Muscle layer of duodenum (tissue), 2 donors: ENCODE measurements around the gene SLC35F1.

ENCODE experiments used
- H3K27ac ChIP-seq: one replicate; pipeline ENCODE4 v1.7.0; 2013; ENCODE audit warnings: mild to moderate bottlenecking, low read length
- H3K27me3 ChIP-seq: one replicate; pipeline ENCODE4 v1.7.0; 2013; ENCODE audit warnings: low read depth, mild to moderate bottlenecking, control low read depth, low read length
- H3K36me3 ChIP-seq, 2 donors: one replicate each; pipeline ENCODE4 v1.7.0; 2013; ENCODE audit warnings: low read length in 2 of 2, control low read depth in 1 of 2, mild to moderate bottlenecking in 1 of 2; ENCODE audit not compliant: insufficient read depth in 2 of 2, control insufficient read depth in 1 of 2
- H3K4me1 ChIP-seq, 2 donors: one replicate each; pipeline ENCODE4 v1.7.0; 2013; ENCODE audit warnings: low read length in 2 of 2, mild to moderate bottlenecking in 2 of 2, control low read depth in 1 of 2, moderate library complexity in 1 of 2; ENCODE audit not compliant: insufficient read depth in 2 of 2, control insufficient read depth in 1 of 2
- H3K4me3 ChIP-seq, 2 donors: one replicate each; pipeline ENCODE4 v1.7.0; 2013; ENCODE audit warnings: low read length in 2 of 2, low read depth in 1 of 2, mild to moderate bottlenecking in 1 of 2
- H3K9me3 ChIP-seq, 2 donors: one replicate each; pipeline ENCODE4 v1.7.0; 2013; ENCODE audit warnings: low read length in 2 of 2, control low read depth in 1 of 2, mild to moderate bottlenecking in 1 of 2; ENCODE audit not compliant: control insufficient read depth in 1 of 2
- donor health status: healthy.

The SLC35F1 gene

DNA sequence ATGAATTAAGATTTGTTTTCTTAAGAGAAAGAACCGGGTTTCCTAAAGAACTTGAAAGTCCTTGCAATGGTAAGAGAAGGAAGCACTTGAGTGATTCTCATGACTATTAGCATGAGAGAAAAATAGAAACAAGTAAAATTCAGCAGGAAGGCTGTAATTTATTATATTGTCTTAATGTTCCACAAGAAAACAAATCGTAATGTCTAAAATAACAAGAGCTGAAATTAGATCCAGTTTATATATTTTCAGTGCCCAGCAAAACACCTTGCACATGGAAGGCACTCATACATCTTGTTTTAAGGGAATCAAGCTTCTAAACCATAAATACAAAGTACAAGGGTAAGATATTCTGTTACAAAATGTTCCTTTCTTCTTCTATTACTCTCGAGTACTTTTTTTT, 411.6 kb downstream of the SLC35F1 start:
- no peaks in the 10 kb centered on the region for H3K27me3 ChIP-seq
- H3K4me3 ChIP-seq: no peak overlapping the region
- H3K27ac ChIP-seq: peak overlapping the region; percentile 35
- peaks cover 10 to 45% of the 10 kb centered on the region in 2 donors for H3K4me1 ChIP-seq
- H3K36me3 ChIP-seq: no peaks in the 10 kb centered on the region
- H3K9me3 ChIP-seq: no peaks in the 10 kb centered on the region

DNA sequence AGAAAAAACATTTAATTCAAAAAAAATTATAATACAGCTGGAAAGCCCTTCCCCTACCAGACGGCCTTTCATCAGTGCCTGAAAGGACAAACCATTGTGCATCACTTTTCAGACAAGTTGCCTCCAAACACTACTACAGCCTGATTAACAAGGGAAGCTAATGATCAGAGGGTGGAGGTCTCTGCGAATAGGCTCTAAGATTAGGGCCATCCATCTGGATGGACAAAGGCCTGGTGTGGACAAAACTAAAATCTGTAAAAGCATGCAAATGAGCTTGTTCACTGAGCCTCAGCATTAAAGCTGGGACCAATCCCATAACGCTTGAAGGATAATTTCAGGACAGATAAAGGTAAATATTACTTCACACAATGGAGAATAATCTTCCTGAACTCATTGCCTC, 412.4 kb downstream of the SLC35F1 start:
- Histone ChIP-seq H3K4me1 (peaks cover 10 to 45% of the 10 kb centered on the region in 2 donors), H3K4me3 (no peak overlapping the region), H3K27ac (no peak overlapping the region), H3K27me3 (no peaks in the 10 kb centered on the region), H3K36me3 (no peaks in the 10 kb centered on the region), H3K9me3 (no peaks in the 10 kb centered on the region)

DNA sequence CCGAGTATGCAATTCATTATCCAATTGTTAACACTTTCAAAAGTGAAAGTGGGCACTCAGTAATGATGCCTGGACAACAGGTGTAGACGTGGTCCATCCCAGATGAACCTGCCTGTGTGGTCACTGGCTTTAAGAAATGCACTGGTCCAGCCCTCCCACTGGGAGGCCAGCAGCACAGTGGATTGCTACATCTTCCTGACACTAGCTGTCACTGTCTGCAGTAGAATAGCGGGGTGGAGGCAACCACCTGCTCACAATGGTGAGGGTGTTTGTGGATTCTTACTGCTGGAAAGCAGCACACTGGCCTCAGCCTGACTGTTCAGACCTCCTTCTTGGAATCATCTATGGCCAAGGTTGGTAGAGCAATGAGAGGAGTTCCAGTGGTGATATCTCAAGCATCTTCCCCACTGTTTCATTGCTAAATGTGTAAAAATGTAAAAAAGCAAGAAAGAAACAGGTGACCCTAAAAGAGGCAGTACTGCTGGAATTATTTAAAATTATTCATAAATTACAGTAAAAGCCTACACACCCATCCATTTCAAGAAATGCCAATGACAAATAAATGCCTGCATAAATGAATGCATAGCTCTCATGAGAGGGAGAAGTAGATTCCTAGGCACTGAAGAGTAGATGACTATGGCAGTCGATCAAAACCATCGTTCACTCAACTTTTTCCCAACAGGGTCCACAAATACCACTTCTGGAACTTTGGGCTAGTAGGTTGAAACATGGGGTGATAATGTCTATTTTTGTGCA, 413.0 kb downstream of the SLC35F1 start:
- no peaks in the 10 kb centered on the region for H3K36me3 ChIP-seq
- no peak overlapping the region for H3K4me3 ChIP-seq
- H3K27me3 ChIP-seq: no peaks in the 10 kb centered on the region
- peaks cover 10 to 45% of the 10 kb centered on the region in 2 donors for H3K4me1 ChIP-seq
- no peaks in the 10 kb centered on the region for H3K9me3 ChIP-seq
- H3K27ac ChIP-seq: no peak overlapping the region

DNA sequence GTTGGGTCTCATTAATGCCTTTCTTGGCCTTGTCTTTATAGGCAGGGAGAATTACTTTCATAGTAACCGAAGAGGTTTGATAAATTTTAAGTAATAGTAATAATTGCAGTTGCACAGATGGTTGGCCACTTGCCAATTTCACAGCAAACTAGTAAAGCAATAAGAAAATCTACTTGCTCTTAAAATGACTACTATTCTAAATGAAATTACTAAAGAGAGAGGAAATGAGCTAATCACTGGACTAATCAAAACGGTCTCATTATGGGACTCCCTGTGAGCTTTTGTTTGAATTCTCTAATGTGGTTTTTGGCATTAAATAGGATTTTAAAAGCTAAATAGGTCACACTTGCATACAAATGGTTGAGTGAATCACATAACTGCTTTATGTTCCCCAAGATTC, 413.6 kb downstream of the SLC35F1 start:
- Histone ChIP-seq H3K9me3 (no peaks in the 10 kb centered on the region), H3K36me3 (no peaks in the 10 kb centered on the region), H3K4me1 (peaks cover 10 to 45% of the 10 kb centered on the region in 2 donors), H3K4me3 (no peak overlapping the region), H3K27me3 (no peaks in the 10 kb centered on the region), H3K27ac (no peak overlapping the region)

DNA sequence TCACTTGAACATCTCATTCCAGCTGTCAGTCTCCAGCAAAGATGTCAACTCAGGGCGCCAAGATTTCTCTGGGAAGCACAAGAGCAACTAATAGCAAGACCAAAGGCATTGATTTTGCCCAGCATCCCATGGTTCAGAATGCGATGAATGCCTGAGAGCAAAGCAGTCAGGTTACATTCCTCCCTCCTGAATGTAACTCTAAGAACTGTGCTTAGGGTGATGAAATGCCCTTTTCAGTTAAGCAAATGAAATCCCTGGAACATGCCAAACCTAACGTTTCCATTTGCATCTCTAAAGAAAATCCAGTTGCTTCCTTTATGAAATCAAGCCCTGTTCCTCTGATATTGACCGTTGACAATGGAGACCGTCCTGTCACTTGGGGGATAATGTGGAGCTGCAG, 417.1 kb downstream of the SLC35F1 start:
- Histone ChIP-seq H3K4me1 (peaks cover 0 to 33% of the 10 kb centered on the region in 2 donors), H3K9me3 (no peaks in the 10 kb centered on the region), H3K27ac (no peak overlapping the region), H3K36me3 (no peaks in the 10 kb centered on the region), H3K4me3 (no peak overlapping the region), H3K27me3 (no peaks in the 10 kb centered on the region)

DNA sequence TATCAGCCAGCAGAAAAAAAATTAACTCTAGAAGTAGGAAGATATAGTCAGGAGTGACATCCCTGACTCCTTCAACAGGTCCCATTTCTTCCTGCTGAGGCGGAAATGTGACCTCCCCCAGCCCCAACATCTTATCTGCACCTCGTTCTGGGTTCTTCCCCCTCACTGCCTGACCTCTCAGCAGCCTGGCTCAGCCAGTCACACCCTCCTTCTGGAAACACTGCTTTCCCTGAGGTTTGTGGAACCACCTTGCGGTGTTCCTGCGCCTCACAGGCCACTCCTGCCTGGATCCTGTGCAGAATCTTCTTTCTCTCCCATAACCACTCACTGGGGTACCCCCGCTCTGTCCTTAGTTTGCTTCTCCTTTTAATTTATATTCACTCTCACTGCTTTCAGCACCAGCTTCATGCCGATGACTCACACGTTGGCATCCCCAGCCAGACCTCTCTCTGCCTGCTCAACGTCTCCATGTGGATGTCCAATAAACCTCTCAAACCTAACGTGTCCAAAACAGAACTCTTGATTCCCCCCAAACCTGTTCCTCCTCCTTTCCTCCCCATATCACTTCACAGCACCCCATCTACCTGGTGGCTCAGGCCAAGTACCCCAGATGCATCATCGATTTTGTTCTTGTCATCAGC, 418.3 kb downstream of the SLC35F1 start:
- Histone ChIP-seq H3K4me3 (no peak overlapping the region), H3K27ac (no peak overlapping the region), H3K36me3 (no peaks in the 10 kb centered on the region), H3K9me3 (no peaks in the 10 kb centered on the region), H3K4me1 (peaks cover 0 to 23% of the 10 kb centered on the region in 2 donors), H3K27me3 (no peaks in the 10 kb centered on the region)

DNA sequence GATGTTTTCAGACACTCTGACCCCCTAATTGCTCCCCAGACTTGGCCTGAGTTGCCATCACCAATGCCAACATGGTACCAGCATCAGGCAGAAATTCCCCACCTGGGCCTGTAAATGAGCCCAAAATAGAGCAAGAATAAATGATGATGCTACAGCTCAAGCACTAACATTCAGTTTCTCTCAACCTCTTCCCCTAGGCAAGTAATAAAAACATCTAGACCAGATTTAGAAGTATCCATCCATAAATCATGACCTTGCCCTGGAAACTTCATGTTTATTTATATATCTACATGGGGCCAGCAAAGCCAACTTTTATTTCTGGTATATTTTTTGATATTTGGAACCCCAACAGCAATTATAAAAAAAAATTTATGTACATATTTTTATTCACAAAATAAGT, 419.6 kb downstream of the SLC35F1 start:
- Histone ChIP-seq H3K27me3 (no peaks in the 10 kb centered on the region), H3K36me3 (no peaks in the 10 kb centered on the region), H3K9me3 (no peaks in the 10 kb centered on the region), H3K4me1 (peaks cover 0 to 14% of the 10 kb centered on the region in 2 donors), H3K27ac (no peak overlapping the region), H3K4me3 (no peak overlapping the region)

DNA sequence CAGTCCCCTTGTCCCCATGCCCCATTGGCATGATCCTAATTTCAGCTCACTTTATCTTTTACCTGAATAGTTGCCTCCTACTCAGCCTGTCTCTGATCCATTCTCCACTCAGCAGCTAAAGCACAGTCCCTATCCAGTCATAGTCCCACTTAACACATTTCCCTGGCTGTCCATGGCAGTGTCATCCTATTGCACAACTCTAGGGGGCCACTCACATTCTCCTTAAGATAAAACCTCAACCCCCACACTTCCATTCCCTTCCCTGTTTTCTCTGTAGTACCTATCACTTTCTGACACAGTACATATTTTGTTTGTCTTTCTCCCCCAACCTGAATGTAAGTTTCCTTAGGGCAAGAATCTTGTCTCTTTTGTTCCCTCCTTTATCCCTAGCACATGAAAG, 420.2 kb downstream of the SLC35F1 start:
- Histone ChIP-seq H3K9me3 (no peaks in the 10 kb centered on the region), H3K4me1 (peaks cover 0 to 14% of the 10 kb centered on the region in 2 donors), H3K27me3 (no peaks in the 10 kb centered on the region), H3K27ac (no peak overlapping the region), H3K4me3 (no peak overlapping the region), H3K36me3 (no peaks in the 10 kb centered on the region)

DNA sequence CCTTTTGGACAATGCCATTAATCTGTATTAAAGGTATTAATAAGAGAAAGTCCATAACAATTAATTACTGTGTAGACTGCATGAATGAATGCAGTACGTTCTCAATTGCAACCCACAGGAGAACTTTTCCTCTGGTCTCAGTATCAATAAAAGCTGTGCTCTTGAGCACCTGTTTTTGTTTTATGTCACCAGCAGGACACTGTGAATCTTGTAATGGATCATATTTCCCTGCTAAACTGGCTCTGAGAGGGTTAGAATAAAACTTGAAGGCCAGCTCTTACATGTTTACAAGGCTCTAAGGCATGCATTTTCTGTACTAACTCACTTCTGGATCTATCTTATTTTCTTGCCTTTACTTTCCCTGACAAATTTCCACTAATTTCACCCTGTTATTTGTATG, 426.7 kb downstream of the SLC35F1 start:
- H3K36me3 ChIP-seq: no peaks in the 10 kb centered on the region

DNA sequence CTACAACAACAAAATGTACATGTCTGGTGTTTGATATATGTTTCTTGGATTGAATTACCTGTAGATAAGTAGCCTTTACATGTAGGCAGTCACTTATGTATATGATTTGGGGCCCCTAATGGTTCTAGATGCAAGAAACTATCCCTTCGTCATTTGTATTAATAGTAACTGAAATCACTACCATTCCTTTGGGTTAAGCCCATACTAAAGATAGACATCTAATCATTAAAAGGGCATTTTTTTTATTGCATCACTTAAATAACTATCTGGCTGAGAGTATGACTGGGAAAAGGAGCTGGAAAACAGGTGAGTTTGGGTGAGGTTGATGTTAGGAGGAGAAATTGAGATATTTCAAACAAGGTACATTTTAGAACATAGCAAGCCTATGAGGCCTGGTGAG, 427.6 kb downstream of the SLC35F1 start:
- Histone ChIP-seq H3K4me1 (peaks cover 0 to 12% of the 10 kb centered on the region in 2 donors), H3K36me3 (no peaks in the 10 kb centered on the region), H3K9me3 (no peaks in the 10 kb centered on the region), H3K27me3 (no peaks in the 10 kb centered on the region), H3K27ac (no peak overlapping the region), H3K4me3 (no peak overlapping the region)

More for the DNA sequence above, 426.7 kb downstream of the SLC35F1 start:
- Histone ChIP-seq H3K4me1 (peaks cover 0 to 12% of the 10 kb centered on the region in 2 donors), H3K27ac (no peak overlapping the region), H3K9me3 (no peaks in the 10 kb centered on the region), H3K4me3 (no peak overlapping the region), H3K27me3 (no peaks in the 10 kb centered on the region)

DNA sequence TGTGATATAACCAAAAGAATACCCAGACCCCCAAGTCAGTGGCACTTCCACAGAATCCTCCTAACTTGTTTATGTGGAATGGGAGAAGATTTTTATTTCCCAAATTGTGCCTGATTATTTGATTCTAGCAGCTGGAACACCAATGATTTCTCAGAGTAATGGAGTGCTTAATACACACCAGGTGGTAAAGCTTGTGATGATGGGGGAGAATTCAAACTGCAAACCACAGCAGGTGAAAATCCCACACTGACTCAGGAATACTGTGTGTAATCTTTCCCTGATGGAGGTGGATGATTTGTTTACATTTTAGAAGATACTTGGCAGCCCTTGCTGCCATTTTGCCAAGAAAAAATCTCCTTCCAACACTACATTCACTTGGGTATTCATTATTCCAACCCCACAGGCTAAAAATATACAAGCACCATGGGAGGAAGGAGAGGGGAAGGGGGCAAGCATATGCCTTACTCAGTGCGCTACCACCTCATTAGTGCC, 428.3 kb downstream of the SLC35F1 start:
- H3K27me3 ChIP-seq: no peaks in the 10 kb centered on the region
- peaks cover 0 to 12% of the 10 kb centered on the region in 2 donors for H3K4me1 ChIP-seq
- H3K27ac ChIP-seq: no peak overlapping the region
- no peak overlapping the region for H3K4me3 ChIP-seq
- no peaks in the 10 kb centered on the region for H3K9me3 ChIP-seq
- no peaks in the 10 kb centered on the region for H3K36me3 ChIP-seq
